HCT116 (cell line): Measurements from ENCODE around the gene PLGLB2.
"Not testable (repeated sequence)": the region's sequence is repeated elsewhere in the genome, so short reads cannot be mapped to it uniquely, and the experiment has no call there.

Experiments used
- CBX3 ChIP-seq: IDR thresholded peaks from 2 replicates; pipeline ENCODE4 v1.6.1; 2012; ENCODE audit warnings: low read depth
- EGR1 ChIP-seq: IDR thresholded peaks from 2 replicates; pipeline ENCODE4 v1.6.1; 2012; ENCODE audit warnings: low read depth
- EZH2 ChIP-seq: fragments of 200-600 bp; sonication (generic); IDR thresholded peaks from 2 replicates; pipeline ENCODE4 v1.6.1; 2017; ENCODE audit warnings: antibody characterized with exemption, mixed run types
- FOSL1 ChIP-seq: IDR thresholded peaks from 2 replicates; pipeline ENCODE4 v1.6.1; 2012; ENCODE audit warnings: low read depth
- MAX ChIP-seq: IDR thresholded peaks from 2 replicates; pipeline ENCODE4 v1.6.1; 2012
- POLR2A ChIP-seq: IDR thresholded peaks from 2 replicates; pipeline ENCODE4 v1.7.0; 2011; ENCODE audit warnings: borderline replicate concordance; ENCODE audit not compliant: insufficient read depth, insufficient read length; ENCODE audit errors: extremely low read depth
- SP1 ChIP-seq: IDR thresholded peaks from 2 replicates; pipeline ENCODE4 v1.6.1; 2012; ENCODE audit warnings: low read depth
- TF ChIP-seq, protein P1 (sequence below), 3 experiments: fragments of 200-600 bp in 1 of 3; sonication (generic) in 1 of 3; IDR thresholded peaks in 2 of 3; conservative IDR thresholded peaks in 1 of 3; 2 replicates each; pipeline ENCODE4 v1.5.1; 2012 to 2017; ENCODE audit warnings: low read depth in 2 of 3, low read length in 2 of 3, antibody characterized with exemption in 1 of 3, borderline replicate concordance in 1 of 3, control low read depth in 1 of 3, mild to moderate bottlenecking in 1 of 3, mixed read lengths in 1 of 3, mixed run types in 1 of 3, moderate library complexity in 1 of 3; ENCODE audit not compliant: insufficient read depth in 1 of 3
- TF ChIP-seq, protein P2 (sequence below): IDR thresholded peaks from 2 replicates; pipeline ENCODE4 v1.6.1; 2012; ENCODE audit warnings: low read depth
- TF ChIP-seq, protein P3 (sequence below): IDR thresholded peaks from 2 replicates; pipeline ENCODE4 v1.6.1; 2012

DNA sequence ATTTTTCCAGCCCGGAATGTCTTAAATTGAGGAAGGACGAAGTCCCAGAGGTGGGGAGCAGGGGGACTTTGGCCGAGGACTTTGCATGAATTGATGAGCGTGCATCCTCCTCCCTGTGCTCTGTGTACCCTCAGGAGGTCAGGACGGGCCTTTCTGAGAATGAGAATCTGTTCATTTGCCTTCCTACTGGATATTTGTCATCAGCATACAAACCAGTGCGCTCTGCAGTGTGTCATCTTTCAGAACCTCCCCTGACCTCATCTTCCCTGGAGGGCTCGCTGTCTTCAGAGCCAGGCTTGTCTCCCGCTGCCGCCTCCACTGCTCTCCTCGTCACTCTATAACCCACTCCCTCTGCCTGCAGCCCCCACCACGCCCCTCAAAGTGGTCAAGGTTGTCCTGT is 2.7 kb downstream of the PLGLB2 start:
- not testable (repeated sequence) for TF ChIP-seq MAX, FOSL1, EGR1, CBX3, SP1, EZH2, POLR2A
- TF ChIP-seq, protein P1, sequence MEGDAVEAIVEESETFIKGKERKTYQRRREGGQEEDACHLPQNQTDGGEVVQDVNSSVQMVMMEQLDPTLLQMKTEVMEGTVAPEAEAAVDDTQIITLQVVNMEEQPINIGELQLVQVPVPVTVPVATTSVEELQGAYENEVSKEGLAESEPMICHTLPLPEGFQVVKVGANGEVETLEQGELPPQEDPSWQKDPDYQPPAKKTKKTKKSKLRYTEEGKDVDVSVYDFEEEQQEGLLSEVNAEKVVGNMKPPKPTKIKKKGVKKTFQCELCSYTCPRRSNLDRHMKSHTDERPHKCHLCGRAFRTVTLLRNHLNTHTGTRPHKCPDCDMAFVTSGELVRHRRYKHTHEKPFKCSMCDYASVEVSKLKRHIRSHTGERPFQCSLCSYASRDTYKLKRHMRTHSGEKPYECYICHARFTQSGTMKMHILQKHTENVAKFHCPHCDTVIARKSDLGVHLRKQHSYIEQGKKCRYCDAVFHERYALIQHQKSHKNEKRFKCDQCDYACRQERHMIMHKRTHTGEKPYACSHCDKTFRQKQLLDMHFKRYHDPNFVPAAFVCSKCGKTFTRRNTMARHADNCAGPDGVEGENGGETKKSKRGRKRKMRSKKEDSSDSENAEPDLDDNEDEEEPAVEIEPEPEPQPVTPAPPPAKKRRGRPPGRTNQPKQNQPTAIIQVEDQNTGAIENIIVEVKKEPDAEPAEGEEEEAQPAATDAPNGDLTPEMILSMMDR (IDR thresholded peaks at IDR 0.05 in 2 of 3, conservative IDR thresholded peaks at IDR 0.05 in 1 of 3; ENCODE audit: borderline replicate concordance in 1 of 3, insufficient read depth in 1 of 3, low read depth in 2 of 3, low read length in 2 of 3), result not testable (repeated sequence)
- TF ChIP-seq, protein P2, sequence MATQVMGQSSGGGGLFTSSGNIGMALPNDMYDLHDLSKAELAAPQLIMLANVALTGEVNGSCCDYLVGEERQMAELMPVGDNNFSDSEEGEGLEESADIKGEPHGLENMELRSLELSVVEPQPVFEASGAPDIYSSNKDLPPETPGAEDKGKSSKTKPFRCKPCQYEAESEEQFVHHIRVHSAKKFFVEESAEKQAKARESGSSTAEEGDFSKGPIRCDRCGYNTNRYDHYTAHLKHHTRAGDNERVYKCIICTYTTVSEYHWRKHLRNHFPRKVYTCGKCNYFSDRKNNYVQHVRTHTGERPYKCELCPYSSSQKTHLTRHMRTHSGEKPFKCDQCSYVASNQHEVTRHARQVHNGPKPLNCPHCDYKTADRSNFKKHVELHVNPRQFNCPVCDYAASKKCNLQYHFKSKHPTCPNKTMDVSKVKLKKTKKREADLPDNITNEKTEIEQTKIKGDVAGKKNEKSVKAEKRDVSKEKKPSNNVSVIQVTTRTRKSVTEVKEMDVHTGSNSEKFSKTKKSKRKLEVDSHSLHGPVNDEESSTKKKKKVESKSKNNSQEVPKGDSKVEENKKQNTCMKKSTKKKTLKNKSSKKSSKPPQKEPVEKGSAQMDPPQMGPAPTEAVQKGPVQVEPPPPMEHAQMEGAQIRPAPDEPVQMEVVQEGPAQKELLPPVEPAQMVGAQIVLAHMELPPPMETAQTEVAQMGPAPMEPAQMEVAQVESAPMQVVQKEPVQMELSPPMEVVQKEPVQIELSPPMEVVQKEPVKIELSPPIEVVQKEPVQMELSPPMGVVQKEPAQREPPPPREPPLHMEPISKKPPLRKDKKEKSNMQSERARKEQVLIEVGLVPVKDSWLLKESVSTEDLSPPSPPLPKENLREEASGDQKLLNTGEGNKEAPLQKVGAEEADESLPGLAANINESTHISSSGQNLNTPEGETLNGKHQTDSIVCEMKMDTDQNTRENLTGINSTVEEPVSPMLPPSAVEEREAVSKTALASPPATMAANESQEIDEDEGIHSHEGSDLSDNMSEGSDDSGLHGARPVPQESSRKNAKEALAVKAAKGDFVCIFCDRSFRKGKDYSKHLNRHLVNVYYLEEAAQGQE, result not testable (repeated sequence)
- TF ChIP-seq, protein P3, sequence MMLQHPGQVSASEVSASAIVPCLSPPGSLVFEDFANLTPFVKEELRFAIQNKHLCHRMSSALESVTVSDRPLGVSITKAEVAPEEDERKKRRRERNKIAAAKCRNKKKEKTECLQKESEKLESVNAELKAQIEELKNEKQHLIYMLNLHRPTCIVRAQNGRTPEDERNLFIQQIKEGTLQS, result not testable (repeated sequence)
